K562 (cell line): Measurements from ENCODE around the gene POU2F3. TPM values are rescaled to one million over a fixed set of nuclear protein-coding genes. Genes with fewer than 3 reads are reported as not detected.

Experiments
- ARID1B ChIP-seq: fragments of 450-650 bp; IDR thresholded peaks from 2 replicates; pipeline ENCODE4 v1.6.1; 2016; ENCODE audit warnings: antibody characterized with exemption, mild to moderate bottlenecking, inconsistent platforms
- EP400 ChIP-seq: fragments of 450-650 bp; IDR thresholded peaks from 2 replicates; pipeline ENCODE4 v1.6.1; 2017; ENCODE audit warnings: antibody characterized with exemption, mild to moderate bottlenecking, moderate library complexity
- ESRRA ChIP-seq: fragments of 450-650 bp; IDR thresholded peaks from 2 replicates; pipeline ENCODE4 v1.6.1; 2014; ENCODE audit warnings: low read depth, mild to moderate bottlenecking, moderate library complexity, borderline replicate concordance
- FOXK1 ChIP-seq: sonication (generic); formaldehyde crosslinking; IDR thresholded peaks from 2 replicates; pipeline ENCODE4 v1.8.0; 2022; ENCODE audit warnings: missing genetic modification reagents, mild to moderate bottlenecking, borderline replicate concordance
- FOXK2 ChIP-seq, 2 experiments: fragments of 450-650 bp; IDR thresholded peaks in 1 of 2; conservative IDR thresholded peaks in 1 of 2; 2 replicates each; pipeline ENCODE4 v1.6.1; 2016; ENCODE audit warnings: low read depth in 2 of 2, mild to moderate bottlenecking in 1 of 2
- GATAD2A ChIP-seq: fragments of 450-650 bp; IDR thresholded peaks from 2 replicates; pipeline ENCODE4 v1.6.1; 2017
- HDAC2 ChIP-seq: fragments of 450-650 bp; IDR thresholded peaks from 2 replicates; pipeline ENCODE4 v1.6.1; 2016; ENCODE audit warnings: mild to moderate bottlenecking
- LARP7 ChIP-seq: fragments of 450-650 bp; IDR thresholded peaks from 2 replicates; pipeline ENCODE4 v1.6.1; 2016
- LEF1 ChIP-seq: fragments of 450-650 bp; IDR thresholded peaks from 2 replicates; pipeline ENCODE4 v1.6.1; 2016; ENCODE audit warnings: mild to moderate bottlenecking
- NKRF ChIP-seq: fragments of 450-650 bp; IDR thresholded peaks from 2 replicates; pipeline ENCODE4 v1.6.1; 2016; ENCODE audit warnings: borderline replicate concordance
- NR4A1 ChIP-seq, 2 experiments: fragments of 250-450 bp in 1 of 2; fragments of 450-650 bp in 1 of 2; sonication (Bioruptor Pico) in 1 of 2; IDR thresholded peaks; 2 replicates each; pipeline versions ENCODE4 v1.4.0 to v1.6.1; 2016 to 2020; ENCODE audit warnings: mild to moderate bottlenecking in 2 of 2, missing compliant biosample characterization in 1 of 2, missing genetic modification characterization in 1 of 2, moderate library complexity in 1 of 2
- RBM25 ChIP-seq: fragments of 200-400 bp; formaldehyde crosslinking; IDR thresholded peaks from 2 replicates; pipeline ENCODE4 v1.6.1; 2018; ENCODE audit warnings: low read length, low read depth, moderate library complexity; ENCODE audit not compliant: severe bottlenecking
- RREB1 ChIP-seq: fragments of 250-450 bp; sonication (Bioruptor Pico); IDR thresholded peaks from 2 replicates; pipeline ENCODE4 v1.4.0; 2020
- SIN3A ChIP-seq, 2 experiments: fragments of 150-350 bp in 1 of 2; IDR thresholded peaks; 2 replicates each; pipeline ENCODE4 v1.6.1; 2011 to 2016; ENCODE audit warnings: borderline replicate concordance in 2 of 2, low read depth in 2 of 2, low read length in 2 of 2, mild to moderate bottlenecking in 2 of 2, moderate library complexity in 2 of 2; ENCODE audit not compliant: control insufficient read depth in 1 of 2
- SMAD4 ChIP-seq: fragments of 250-450 bp; sonication (Bioruptor Pico); conservative IDR thresholded peaks from 2 replicates; pipeline ENCODE4 v1.8.0; 2021; ENCODE audit warnings: inconsistent platforms, mild to moderate bottlenecking, moderate library complexity
- TRIM24 ChIP-seq, 2 experiments: fragments of 450-650 bp; IDR thresholded peaks; 2 replicates each; pipeline ENCODE4 v1.6.1; 2016
- YY1 ChIP-seq, 3 experiments: IDR thresholded peaks; 2 replicates each; pipeline ENCODE4 v1.6.1; 2011; ENCODE audit warnings: low read length in 2 of 3, mild to moderate bottlenecking in 2 of 3, moderate library complexity in 2 of 3, borderline replicate concordance in 1 of 3, control low read depth in 1 of 3, low read depth in 1 of 3; ENCODE audit not compliant: insufficient read depth in 3 of 3, insufficient replicate concordance in 2 of 3, control insufficient read depth in 1 of 3, insufficient read length in 1 of 3; ENCODE audit errors: extremely low read depth in 1 of 3
- ZBTB2 ChIP-seq: fragments of 450-650 bp; IDR thresholded peaks from 2 replicates; pipeline ENCODE4 v1.6.1; 2016; ENCODE audit warnings: antibody characterized with exemption
- polyA plus RNA-seq, 8 experiments: library from polyadenylated mRNA; depleted of rRNA in 4 of 8; stranded (reverse) in 5 of 8; unstranded in 3 of 8; fragments of >200 nt; fragmentation: Nextera tagmentation in 2 of 8; fragmentation: Illumina TruSeq in 1 of 8; extraction: Ambion mirVana in 2 of 8; extraction: Trizol in 1 of 8; gene quantifications; 2 replicates each; pipeline versions ENCODE4 v1.2.1 to v1.2.3, GENCODE V29; 2011 to 2014; ENCODE audit warnings: inconsistent platforms in 1 of 8, missing spikeins in 1 of 8
- total RNA-seq, 7 experiments: library from RNA; depleted of rRNA in 6 of 7; stranded (reverse); fragments of >200 nt in 6 of 7; fragmentation: Illumina TruSeq in 2 of 7; extraction: Trizol in 2 of 7; gene quantifications; 2 replicates each; pipeline versions ENCODE4 v1.2.1 to v1.2.3, GENCODE V29; 2011 to 2021; ENCODE audit warnings: low replicate concordance in 1 of 7

The POU2F3 gene
- total and polyA plus RNA-seq, 9 of the 15 experiments (the other 6 are each of a cell fraction or from before 2014, with no cell fraction given): not detected

GRCh38 chr11:120281143-120281795 is 41.3 kb downstream of the POU2F3 start (continued):
- no peak for TF ChIP-seq NKRF
- TF ChIP-seq HDAC2: peak; percentile 73
- TF ChIP-seq FOXK2 (conservative IDR thresholded peaks at IDR 0.05 in 1 of 2, IDR thresholded peaks at IDR 0.05 in 1 of 2; ENCODE audit: low read depth in 2 of 2): peak; percentile 25 to 66; a peak in 1 of 4 replicates
- peak; percentile 34 for TF ChIP-seq RBM25
- TF ChIP-seq SMAD4: peak; percentile 59
- peak in 1 of 3 experiments; percentile 51 for TF ChIP-seq YY1 (IDR thresholded peaks at IDR 0.05; ENCODE audit: borderline replicate concordance in 1 of 3, control insufficient read depth in 1 of 3, extremely low read depth in 1 of 3, insufficient read depth in 3 of 3, insufficient read length in 1 of 3, insufficient replicate concordance in 2 of 3, low read depth in 1 of 3, low read length in 2 of 3)
- TF ChIP-seq EP400: no peak
- peak; percentile 49 to 51; a peak in 3 of 4 replicates for TF ChIP-seq TRIM24 (IDR thresholded peaks at IDR 0.05)
- no peak for TF ChIP-seq SIN3A (IDR thresholded peaks at IDR 0.05; ENCODE audit: borderline replicate concordance in 2 of 2, control insufficient read depth in 1 of 2, low read depth in 2 of 2, low read length in 2 of 2)
- peak; percentile 39; the same call in 1 of the 2 replicates for TF ChIP-seq LEF1
- peak; percentile 51; the same call in 1 of the 2 replicates for TF ChIP-seq ESRRA
- TF ChIP-seq LARP7: no peak
- TF ChIP-seq GATAD2A: peak; percentile 82
- peak; percentile 89 for TF ChIP-seq ZBTB2
- no peak for TF ChIP-seq NR4A1 (CRISPR knock-in tag; IDR thresholded peaks at IDR 0.05)
- TF ChIP-seq NR4A1 (tag; IDR thresholded peaks at IDR 0.05): no peak
- TF ChIP-seq FOXK1 (CRISPR knock-in tag): no peak
- TF ChIP-seq ARID1B: peak; percentile 91
- no peak for TF ChIP-seq RREB1 (CRISPR knock-in tag)
